CD4-positive, alpha-beta T cell treated with Interleukin-2 at 100 ng/mL for 4 hours (primary cell): Measurements from ENCODE around the gene ZNF217.
"Not testable (repeated sequence)": the region's sequence is repeated elsewhere in the genome, so short reads cannot be mapped to it uniquely, and the experiment has no call there.

Experiments
- DNase-seq: peaks from one replicate; pipeline ENCODE4 v3.0.0-alpha.2; 2020; ENCODE audit warnings: low spot score

Gene ZNF217

DNA sequence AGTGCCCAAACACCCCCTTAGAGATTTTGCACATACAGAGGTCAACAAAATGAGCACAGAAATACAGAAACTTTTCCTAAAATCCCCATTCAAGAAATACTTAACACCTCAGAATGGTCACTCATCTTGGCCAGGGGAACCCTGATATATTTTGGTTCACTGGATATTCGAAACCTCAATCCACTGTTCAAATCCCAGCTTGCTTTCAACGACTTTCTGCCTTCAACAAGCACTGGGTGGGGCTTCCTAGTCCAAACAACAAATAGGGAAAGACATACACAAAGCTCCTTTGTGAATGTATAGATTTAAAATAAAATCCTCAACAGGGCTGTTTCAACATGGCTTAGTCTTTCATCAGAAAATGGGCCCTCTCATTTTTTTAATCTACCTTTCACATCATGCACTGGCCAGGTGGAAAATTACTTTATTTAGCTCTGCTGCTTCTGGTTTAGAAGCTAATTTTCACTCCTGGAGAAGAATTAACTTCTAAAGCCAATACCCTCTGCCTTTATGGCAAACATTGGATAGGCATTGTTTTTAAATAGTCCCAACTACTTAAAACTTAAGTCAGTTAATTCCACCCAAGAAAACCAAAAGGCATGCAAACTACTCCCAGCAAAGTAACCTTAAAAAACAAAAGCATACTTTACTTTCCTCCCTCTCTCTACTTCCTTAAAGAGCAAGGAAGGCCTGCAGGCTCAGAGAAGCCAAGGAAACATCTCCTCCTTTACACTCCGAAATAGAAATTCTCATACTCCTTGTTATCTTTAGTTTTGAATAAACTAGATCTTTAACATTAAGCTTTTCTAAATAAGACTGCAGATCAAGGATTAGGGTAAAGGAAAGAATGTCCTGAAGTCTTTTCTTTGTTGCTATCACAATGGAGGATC lies 9.7 kb downstream of the ZNF217 start:
- DNase-seq = not testable (repeated sequence)

DNA sequence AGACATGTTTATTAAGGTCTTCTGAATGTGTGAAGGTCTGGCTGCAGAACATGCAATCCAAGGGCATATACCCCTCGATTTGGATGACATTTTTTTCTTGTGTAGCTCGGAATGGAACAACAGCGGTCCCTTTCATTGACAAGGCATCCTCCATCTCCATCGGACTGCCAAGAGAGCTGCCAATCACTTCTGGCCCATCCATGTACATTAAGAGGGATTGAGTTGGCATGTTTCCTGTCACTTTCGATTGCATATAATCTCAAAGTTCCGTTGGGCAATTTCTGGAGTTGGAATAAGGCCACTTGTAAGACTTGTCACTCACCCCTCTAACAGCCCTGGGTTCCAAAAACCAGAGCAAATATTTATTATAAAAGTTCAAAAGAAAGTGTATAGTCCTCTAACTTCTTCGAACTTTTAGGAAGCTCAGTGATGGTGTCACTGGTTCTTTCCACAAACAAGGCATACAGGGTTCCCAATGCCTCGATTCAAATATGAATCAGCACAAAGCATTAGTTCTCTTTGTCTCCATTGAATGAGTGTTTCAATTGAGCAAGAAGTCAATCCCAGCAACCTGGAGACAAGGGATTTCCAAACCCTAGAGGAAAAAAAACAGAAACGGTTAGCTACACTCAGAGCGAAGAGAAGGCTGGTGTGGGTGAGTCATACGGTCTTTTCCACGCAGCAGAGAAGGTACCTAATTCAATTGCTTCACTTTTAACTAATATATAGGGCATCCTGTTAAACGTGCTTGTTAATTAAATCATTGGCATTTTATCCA lies 10.9 kb downstream of the ZNF217 start:
- DNase-seq = peak; percentile 65

DNA sequence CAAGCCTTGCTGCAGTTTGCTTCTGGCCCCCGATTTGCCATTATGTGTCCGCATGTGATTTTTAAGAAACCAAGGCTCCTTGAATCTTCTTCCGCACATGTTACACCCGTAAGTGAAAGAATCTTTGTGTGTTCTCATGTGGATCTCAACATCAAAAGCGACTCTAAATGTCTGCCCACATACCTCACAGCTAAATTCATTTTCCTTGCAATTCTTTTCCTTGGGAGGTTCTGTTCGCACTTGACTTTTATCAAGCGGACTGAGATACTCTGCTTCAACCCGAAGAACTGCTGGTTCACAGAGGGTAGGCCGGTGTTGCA lies 11.4 kb downstream of the ZNF217 start:
- no peak for DNase-seq

DNA sequence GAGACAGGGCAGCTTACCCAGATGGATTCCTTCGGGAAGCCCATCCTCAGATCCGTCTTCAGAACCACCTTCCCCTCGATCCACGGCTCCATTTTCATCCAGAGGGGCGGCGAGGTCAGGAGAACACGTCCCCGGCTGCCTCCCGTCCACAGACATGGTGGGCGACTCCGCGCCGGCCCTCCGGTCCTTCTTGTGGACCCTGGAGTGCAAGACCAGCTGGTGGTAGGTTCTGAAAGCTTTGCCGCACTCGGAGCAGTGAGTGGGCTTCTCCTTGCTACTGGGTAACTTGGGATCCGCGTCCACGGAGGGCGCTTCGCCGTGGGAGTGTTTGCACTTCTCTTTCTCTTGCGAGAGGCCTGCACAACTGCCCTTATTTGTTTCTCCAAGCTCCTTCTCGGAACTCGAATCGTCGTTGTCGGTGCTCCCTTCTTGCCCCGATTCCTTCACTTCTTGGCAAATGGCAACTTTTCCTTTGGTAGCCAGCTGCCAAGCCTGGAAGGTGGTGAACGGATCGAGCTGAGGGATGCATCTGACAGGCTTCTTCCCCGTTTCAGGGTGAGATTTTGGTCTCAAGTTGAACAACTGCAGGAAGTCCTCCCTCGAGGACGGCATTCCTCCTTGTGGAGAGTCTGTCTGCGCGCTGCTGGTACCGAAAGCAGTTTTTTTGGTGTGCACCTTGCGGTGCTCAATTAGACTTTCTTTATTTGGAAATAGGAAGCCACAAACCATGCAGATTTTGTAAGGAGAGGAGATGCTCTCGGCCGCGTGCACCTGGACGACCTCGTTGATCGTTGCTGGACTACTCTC lies 12.0 kb downstream of the ZNF217 start:
- no peak for DNase-seq

DNA sequence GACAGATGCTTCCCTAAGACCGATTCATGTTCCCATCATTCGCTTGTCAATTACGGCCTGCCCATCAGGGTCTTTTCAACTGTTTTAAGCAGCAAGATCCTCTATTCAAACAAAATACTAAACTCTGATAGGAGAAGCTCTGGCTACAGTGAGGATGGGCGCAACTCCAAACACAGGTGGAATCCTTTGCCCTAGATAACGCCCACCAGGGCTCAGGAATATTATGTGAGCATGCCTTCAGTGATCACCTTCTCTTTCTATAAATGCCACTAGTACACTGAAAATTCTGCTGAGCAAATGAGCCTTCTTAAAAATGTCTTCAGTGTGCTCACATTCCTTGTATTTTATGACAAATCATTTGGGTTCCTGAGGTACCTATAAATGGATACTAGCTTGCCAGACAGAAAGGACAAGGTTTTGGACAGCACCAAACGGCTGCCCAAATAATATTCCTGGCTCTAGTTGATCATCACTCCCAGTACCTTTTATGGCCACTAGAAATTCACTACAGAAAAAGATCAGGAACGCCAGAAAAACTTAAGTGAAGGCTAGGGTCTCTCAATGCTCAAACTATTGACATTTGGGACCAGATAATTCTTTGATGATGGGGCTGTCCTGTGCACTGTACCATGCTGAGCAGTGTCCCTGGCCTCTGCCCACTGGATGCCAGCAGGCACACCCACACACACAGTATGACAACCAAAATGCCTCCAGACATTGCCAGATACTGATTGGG lies 13.1 kb downstream of the ZNF217 start:
- no peak for DNase-seq

DNA sequence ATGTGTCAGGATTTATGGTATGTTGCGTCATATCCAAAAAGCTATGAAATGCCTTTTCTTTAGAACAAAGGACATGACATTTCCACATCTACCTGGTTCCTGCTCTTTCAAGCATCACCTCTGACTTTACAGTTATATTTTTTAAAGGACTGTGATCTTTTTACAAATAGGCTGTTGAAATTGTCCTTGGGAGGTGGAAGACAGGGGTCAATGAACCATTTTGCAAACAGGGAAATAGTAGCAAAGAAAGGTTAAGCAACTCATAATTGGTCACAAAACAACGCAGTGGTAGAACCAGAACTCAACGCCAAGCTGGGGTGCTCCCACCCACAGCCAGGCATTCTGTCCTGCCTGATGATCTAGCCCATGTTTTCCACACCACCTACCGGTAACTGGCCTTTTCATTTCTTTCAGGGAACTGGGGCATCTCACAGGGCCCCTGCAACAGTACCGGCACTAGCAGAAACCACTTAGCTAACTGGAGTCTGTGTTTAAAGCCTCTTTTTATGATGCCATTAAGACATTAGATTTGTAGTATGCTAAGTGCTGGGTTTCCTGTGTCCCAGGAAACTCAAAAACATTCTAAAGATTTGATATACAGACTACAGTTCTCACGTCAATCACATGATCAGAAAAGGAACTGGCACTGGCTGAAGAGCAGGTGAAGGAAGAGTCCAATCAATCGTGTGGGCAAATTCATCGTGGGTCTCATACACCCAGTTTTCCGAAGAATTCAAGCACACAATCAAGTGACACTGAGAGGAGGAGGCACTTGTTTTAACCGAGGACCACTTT lies 13.9 kb downstream of the ZNF217 start:
- peak; percentile 61 for DNase-seq

DNA sequence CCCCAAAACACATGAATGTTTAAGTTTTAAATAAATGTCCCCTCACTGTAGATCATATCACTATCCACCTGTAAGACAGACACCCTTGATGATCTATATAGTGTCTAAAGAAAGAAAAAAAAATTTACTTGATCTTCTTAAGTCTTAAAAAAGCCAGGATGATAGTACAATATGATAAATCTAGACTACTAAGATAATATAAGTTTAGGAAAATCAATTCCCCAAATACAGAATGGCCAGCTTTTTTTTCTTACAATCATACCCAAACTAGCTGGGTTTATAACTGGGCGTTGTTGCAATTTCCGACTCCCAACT lies 14.4 kb downstream of the ZNF217 start:
- DNase-seq = no peak

DNA sequence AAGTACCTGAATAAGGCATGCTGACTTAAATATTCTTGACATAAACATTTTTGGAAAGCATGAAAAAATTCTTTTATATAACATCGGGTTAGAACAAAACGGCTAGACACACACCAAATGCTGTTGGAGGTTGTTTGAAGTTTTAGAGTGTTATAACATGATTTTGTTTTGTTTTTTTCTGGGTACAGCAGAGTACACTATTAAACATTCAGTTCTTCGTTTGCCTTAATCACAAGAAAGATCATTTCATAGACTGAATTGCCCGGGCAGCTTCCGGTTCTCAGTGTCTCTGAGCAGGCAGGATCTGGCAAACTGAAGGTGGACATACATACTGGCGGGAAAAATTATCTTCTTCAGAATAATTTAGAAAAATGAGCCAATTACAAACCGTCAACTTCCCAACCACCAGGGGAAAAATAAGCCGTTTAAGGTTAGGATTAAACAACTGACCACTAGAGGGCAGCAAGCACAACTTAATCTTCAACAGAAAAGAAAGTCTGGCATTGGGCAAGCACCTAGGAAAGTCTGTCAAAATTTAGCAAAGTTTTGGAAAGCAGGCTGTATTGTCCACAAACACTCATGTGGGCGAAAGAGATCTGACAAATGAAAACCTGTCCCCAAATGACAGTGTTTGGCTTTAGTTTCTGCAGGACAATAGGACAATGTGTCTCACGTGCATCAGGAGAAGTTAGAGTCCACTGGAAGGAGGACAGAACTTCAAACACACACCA lies 15.0 kb downstream of the ZNF217 start:
- peak; percentile 89 for DNase-seq

DNA sequence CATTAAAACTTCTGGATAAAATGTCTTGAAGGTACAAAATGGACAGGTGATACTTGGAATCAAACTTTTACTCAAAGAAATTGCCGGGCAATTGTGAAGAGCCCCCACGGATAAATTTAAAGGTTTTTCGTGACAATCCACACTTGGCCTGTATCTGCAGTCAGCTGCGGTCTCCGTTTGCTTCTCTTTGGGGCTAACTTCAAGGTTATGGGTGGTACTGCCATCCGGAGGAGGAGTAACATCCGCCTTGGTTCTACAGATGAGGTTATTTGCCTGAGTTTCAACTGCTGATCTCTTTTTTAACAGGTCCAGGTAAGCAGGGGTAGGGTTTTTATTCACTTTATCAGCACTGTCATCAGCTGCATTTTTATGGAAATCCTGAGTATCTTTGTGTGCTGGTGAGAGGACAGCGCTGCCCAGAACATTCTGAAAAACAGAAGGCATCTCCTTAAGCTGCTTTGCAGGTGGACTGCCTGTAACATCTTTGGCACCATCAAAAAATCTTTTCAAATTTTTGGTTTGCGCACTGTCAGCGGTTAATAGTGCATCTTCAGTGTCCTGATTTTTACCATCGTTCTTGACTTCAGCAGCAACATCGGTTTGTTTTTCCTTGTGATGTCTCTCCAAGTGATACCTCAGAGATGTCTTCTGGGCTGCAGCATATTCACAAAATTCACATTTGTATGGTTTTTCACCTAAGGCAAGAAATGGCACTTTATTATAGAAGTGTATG lies 16.9 kb downstream of the ZNF217 start:
- no peak for DNase-seq

DNA sequence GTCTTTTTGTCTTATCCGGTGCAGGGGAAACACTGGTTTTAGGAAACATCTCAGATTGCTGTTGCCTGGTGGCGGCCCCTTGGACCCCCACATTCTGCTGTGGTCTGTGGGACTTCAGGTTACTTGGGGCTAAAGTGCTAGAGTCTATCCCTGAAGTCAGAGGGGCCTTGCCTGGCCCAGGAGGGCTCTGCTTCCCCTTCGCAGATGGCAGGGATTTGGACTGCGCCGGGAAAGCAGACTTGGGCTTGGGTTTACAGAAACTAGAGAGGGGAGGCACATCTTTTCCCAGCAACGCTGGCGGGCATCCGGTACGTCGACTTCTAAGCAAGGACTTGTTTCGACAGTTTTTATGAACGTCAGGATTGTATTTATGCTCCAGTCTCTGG lies 17.5 kb downstream of the ZNF217 start:
- no peak for DNase-seq

DNA sequence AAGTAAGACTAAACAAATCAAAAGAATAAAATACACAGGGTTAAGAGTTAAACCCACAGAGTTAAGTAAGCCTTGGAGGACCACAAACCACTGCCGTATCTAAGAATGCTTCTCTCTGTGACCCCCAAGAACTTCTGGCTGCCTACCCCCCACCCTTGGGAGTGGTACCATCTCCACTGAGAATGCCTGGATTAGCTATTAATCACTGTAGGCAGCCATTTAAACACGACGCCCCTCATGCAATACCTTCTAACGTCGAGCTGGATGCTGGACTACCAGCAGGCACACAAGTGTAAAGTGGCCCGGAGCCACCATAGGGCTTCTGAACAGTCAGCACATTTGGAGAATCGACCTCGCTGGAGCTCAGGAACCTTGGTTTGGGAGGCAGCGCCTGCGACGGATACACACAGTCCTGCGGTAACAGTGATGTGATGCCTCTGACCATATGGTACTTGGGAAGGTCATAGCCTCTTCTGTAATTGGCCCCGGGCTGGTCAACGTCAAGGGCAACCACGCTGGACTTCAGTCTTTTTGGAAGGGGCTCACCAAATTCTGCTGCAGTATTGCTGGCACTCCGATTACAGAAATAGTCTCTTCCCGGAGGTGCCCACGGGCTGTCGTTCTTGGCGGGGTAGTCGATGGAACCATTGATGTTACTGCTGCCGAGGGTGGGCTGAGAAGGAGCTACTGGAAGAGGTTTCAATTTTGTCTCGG lies 18.0 kb downstream of the ZNF217 start:
- no peak for DNase-seq

DNA sequence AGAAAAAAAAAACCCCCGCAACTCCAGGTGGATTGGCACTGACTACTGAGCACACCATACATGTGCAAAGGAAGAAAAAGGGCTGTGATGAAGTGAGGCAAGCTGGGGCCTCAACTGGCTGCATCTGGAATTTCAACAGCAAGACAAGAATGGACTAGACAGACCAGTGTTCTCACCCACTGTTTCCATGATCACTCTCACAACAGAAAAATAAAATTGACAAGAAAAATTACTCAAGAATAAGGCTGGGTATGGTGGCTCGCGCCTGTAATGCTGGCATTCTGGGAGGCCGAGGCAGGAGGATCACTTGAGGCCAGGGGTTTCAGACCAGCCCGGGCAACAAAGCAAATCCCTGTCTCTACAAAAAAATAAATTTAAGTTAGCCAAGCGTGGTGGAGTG lies 18.8 kb downstream of the ZNF217 start:
- DNase-seq = no peak

DNA sequence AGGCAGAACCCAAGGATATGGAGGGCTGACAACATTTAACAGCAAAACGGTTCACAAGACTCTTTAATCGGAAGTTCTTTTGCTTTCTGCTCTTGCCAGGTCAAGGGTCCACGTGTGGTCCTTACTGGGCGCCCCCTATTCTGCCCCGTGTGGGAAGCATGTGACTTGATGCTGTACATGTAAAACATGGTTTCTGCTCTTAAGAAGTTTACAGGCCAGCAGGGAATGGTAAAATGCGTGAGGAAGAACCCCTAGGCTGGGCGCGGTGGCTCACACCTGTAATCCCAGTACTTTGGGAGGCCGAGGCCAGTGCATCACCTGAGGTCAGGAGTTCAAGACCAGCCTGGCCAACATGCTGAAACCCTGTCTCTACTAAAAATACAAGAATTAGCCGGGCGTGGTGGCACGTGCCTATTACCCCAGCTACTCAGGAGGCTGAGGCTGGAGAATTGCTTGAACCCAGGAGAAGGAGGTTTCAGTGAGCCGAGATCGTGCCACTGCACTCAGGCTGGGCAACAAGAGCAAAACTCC lies 19.3 kb downstream of the ZNF217 start:
- DNase-seq = no peak

DNA sequence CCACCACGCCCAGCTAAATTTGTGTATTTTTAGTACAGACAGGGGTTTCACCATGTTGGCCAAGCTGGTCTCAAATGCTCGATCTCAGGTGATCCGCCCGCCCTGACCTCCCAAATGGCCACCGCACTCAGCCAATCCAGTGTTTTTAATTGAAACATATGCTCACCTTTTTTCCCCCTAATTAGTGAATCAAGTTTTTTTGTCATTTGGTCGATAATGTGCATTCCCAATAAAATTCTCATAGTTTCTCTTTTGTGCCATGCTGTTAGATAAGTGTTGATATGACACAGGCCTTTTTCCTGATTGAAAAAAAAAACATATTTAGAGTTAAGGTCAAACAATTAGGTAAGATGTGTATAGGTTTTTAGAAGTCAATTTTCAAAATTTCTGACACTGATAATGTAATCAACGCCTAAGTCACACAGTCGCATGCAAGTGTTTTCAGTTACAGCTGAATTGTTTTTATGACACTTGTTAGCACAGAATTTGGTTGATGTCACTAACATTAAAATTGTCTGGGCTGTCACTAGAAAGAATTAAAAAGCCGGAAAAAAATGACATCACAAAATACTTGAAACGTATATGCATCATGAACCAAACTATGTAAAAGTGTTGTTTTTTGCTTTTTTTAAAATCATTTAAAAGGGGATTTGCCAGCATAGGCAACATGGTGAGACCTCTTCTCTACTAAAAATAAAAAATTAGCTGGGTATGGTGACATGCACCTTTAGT lies 21.9 kb downstream of the ZNF217 start:
- DNase-seq = no peak

DNA sequence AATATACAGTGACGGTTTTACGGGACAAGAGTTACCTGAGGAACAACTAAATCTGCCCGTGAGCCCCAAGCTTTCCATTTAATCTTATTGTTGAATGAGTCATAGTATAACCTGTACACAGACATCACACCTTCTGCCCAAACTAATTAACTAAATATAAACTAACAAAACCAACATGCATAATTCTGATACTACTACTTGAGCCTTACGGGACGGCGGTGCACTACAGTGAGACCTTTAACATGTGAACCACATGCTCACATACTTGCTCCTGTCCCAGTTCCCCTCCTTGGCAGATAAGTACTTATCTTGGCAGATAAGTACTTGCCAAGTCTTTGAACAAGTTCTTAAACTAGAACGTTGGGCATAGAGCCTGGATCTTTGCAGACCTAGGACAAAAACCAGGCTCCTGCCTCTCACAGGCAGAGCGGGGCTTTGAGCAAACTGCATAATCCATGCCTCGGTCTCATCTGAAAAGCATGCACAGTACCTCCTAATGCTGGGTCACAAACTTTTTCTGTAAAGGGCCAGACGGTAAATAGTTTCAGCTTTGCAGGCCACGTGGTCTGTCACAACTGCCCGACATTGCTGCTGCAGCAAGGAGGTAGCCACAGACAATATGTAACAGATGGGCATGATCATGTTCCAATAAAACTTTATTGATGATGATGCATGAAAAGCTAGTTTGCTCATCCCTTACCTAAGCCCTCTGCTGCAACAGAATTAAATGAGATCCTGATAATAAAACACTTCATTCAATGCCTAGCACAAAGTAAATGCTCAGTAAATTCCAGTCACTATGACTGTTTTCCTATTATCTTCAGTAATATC lies 23.0 kb downstream of the ZNF217 start:
- no peak for DNase-seq

DNA sequence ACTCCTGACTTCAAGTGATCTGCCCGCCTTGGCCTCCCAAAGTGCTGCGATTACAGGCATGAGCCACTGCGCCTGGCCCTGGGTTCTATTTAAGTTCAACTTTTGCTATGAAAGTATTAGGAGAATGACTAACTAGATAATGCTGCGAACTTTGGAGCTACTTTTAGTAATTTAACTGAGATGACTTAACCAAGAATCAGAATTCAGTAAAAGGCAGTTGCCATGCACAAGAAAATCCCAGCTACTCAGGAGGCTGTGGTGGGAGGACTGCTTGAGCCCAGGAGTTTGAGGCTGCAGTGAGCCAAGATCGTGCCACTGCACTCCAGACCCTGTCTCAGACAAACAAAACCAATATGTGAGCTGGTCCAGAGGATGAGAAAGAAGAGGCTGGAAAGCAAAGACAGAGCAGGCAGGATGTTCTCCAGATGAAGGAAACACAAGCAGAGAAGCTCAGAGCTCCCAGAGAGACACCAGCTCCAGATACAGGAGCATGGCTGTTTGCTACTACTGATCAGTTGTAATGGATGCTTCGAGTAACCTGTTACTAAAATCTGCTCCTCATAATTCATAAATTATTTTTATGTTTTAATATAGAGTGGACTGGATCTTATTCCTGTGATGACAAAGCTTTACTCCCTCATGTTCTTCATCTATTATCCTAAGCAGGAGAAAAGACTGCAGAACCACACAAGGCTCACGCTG lies 23.9 kb downstream of the ZNF217 start:
- no peak for DNase-seq

DNA sequence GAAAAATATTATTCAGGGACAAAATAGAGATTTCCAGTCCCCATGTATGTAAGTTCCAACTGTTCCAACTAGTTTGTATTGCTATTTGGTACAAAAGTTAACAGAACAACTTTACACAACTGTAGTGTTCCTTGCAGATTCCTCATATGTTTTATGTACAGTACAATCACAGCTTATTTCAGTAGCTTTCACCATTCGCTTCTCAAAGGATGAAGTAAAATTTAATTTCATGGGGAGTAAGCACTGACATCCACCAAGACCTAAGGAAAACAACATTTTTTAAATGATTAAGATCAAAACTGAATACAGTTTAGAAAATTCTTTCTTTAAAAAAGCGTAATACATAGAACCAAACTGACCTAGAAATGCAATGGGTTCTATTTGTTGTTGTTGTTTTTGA lies 24.6 kb downstream of the ZNF217 start:
- DNase-seq = no peak
